HepG2 (cell line): Measurements from ENCODE around the gene C16orf95. TPM values are rescaled to one million over a fixed set of nuclear protein-coding genes. Genes with fewer than 3 reads are reported as not detected.

Experiments used
- AHDC1 ChIP-seq: sonication (generic); formaldehyde crosslinking; IDR thresholded peaks from 2 replicates; pipeline ENCODE4 v1.5.1; 2020; ENCODE audit warnings: mild to moderate bottlenecking, missing genetic modification reagents, borderline replicate concordance
- ATF6 ChIP-seq: sonication (generic); formaldehyde crosslinking; conservative IDR thresholded peaks from 2 replicates; pipeline ENCODE4 v1.4.0; 2020; ENCODE audit warnings: missing genetic modification reagents
- MBNL3 ChIP-seq: fragments of 250-450 bp; sonication (Bioruptor Pico); conservative IDR thresholded peaks from 2 replicates; pipeline ENCODE4 v1.8.0; 2022; ENCODE audit warnings: mild to moderate bottlenecking, inconsistent platforms
- MIER3 ChIP-seq: IDR thresholded peaks from 2 replicates; pipeline ENCODE4 v1.6.1; 2016; ENCODE audit warnings: missing compliant biosample characterization, borderline replicate concordance
- MZF1 ChIP-seq: sonication (generic); formaldehyde crosslinking; IDR thresholded peaks from 2 replicates; pipeline ENCODE4 v1.8.1; 2023; ENCODE audit warnings: mild to moderate bottlenecking, missing genetic modification reagents, borderline replicate concordance
- NFE2L1 ChIP-seq: sonication (generic); formaldehyde crosslinking; IDR thresholded peaks from 2 replicates; pipeline ENCODE4 v1.4.0; 2020; ENCODE audit warnings: missing genetic modification reagents, mild to moderate bottlenecking, borderline replicate concordance
- PREB ChIP-seq: sonication (generic); formaldehyde crosslinking; IDR thresholded peaks from 2 replicates; pipeline ENCODE4 v1.4.0; 2020; ENCODE audit warnings: missing genetic modification reagents
- SATB2 ChIP-seq: sonication (generic); formaldehyde crosslinking; IDR thresholded peaks from 2 replicates; pipeline ENCODE4 v1.5.0; 2020; ENCODE audit warnings: missing genetic modification reagents
- YEATS4 ChIP-seq: sonication (generic); formaldehyde crosslinking; IDR thresholded peaks from 2 replicates; pipeline ENCODE4 v1.4.0; 2020; ENCODE audit warnings: missing genetic modification reagents, borderline replicate concordance
- ZFP36L1 ChIP-seq: sonication (generic); formaldehyde crosslinking; IDR thresholded peaks from 2 replicates; pipeline ENCODE4 v1.8.0; 2022; ENCODE audit warnings: mild to moderate bottlenecking, missing genetic modification reagents, moderate library complexity
- ZMAT5 ChIP-seq: sonication (generic); formaldehyde crosslinking; IDR thresholded peaks from 2 replicates; pipeline ENCODE4 v1.5.0; 2020; ENCODE audit warnings: mild to moderate bottlenecking, low read depth, missing genetic modification reagents, borderline replicate concordance
- ZNF224 ChIP-seq: sonication (generic); formaldehyde crosslinking; IDR thresholded peaks from 2 replicates; pipeline ENCODE4 v1.5.0; 2020; ENCODE audit warnings: mild to moderate bottlenecking, missing genetic modification reagents
- ZNF282 ChIP-seq: fragments of 450-650 bp; IDR thresholded peaks from 2 replicates; pipeline ENCODE4 v1.6.1; 2018; ENCODE audit not compliant: partially characterized antibody
- ZNF576 ChIP-seq: sonication (generic); formaldehyde crosslinking; IDR thresholded peaks from 2 replicates; pipeline ENCODE4 v1.4.0; 2020; ENCODE audit warnings: mild to moderate bottlenecking, missing genetic modification reagents
- ZNF670 ChIP-seq: sonication (generic); formaldehyde crosslinking; IDR thresholded peaks from 2 replicates; pipeline ENCODE4 v1.8.0; 2022; ENCODE audit warnings: mild to moderate bottlenecking, missing genetic modification reagents, borderline replicate concordance
- ZNF710 ChIP-seq: sonication (generic); formaldehyde crosslinking; IDR thresholded peaks from 2 replicates; pipeline ENCODE4 v1.5.0; 2020; ENCODE audit warnings: mild to moderate bottlenecking, missing genetic modification reagents, borderline replicate concordance
- polyA plus RNA-seq, 8 experiments: library from polyadenylated mRNA; depleted of rRNA in 3 of 8; stranded (reverse) in 7 of 8; unstranded in 1 of 8; fragments of >200 nt; fragmentation: Illumina TruSeq in 4 of 8; extraction: Trizol in 4 of 8; gene quantifications; 2 replicates each; pipeline versions ENCODE4 v1.2.1 to v1.2.3, GENCODE V29; 2011 to 2016; ENCODE audit warnings: low read depth in 4 of 8, missing spikeins in 1 of 8, mixed read lengths in 1 of 8; ENCODE audit not compliant: insufficient read depth in 1 of 8
- total RNA-seq, 5 experiments: library from RNA; depleted of rRNA; stranded (reverse); fragments of >200 nt; fragmentation: Illumina TruSeq; extraction: Trizol; gene quantifications; 2 replicates each; pipeline ENCODE4 v1.2.3, GENCODE V29; 2016; ENCODE audit warnings: low read depth in 1 of 5

C16orf95 gene
- total and polyA plus RNA-seq, 2 of the 13 experiments (the other 11 are each of a cell fraction or from before 2014, with no cell fraction given) = 2.8 to 8.6 TPM

GRCh38 chr16:87317750-87318644 lies 805 bp upstream of the C16orf95 start (continued):
- TF ChIP-seq AHDC1 (CRISPR knock-in tag) (no peak), ZNF670 (CRISPR knock-in tag) (no peak), ZMAT5 (no peak), PREB (no peak), MIER3 (no peak), ZFP36L1 (CRISPR knock-in tag) (no peak), MBNL3 (no peak), ZNF710 (CRISPR knock-in tag) (no peak), SATB2 (no peak), ZNF576 (CRISPR knock-in tag) (no peak), YEATS4 (CRISPR knock-in tag) (peak; percentile 13; the same call in 1 of the 2 replicates), ATF6 (CRISPR knock-in tag) (no peak), ZNF224 (CRISPR knock-in tag) (no peak), NFE2L1 (CRISPR knock-in tag) (no peak), MZF1 (CRISPR knock-in tag) (no peak), ZNF282 (no peak)
